HEK293T (cell line): ENCODE measurements around the gene ITSN2.

ENCODE experiments used
- CTCF ChIA-PET: fragments of 350-600 bp; formaldehyde crosslinking; extraction: SDS; loops from one replicate; lab custom pipeline; 2021; ENCODE audit warnings: antibody characterized with exemption, inconsistent platforms; lab: Yijun Ruan, JAX
- POLR2A ChIA-PET: fragments of 350-600 bp; formaldehyde crosslinking; extraction: SDS; loops from one replicate; lab custom pipeline; 2020; ENCODE audit warnings: antibody characterized with exemption, inconsistent platforms; lab: Yijun Ruan, JAX
- DNase-seq: peaks from one replicate; pipeline ENCODE4 v3.0.0; 2012; ENCODE audit warnings: mixed read lengths; ENCODE audit errors: extremely low spot score
- ARNT ChIP-seq: fragments of 450-650 bp; IDR thresholded peaks from 2 replicates; pipeline ENCODE4 v1.6.1; 2017; ENCODE audit warnings: mild to moderate bottlenecking
- BHLHE40 ChIP-seq: fragments of 450-650 bp; IDR thresholded peaks from 2 replicates; pipeline ENCODE4 v1.6.1; 2016; ENCODE audit warnings: mild to moderate bottlenecking, moderate library complexity, borderline replicate concordance
- CTBP1 ChIP-seq: fragments of 450-650 bp; IDR thresholded peaks from 2 replicates; pipeline ENCODE4 v1.6.1; 2016; ENCODE audit warnings: borderline replicate concordance
- ELF4 ChIP-seq: fragments of 450-650 bp; IDR thresholded peaks from 2 replicates; pipeline ENCODE4 v1.6.1; 2017; ENCODE audit warnings: antibody characterized with exemption
- FOXA1 ChIP-seq: fragments of 450-650 bp; IDR thresholded peaks from 2 replicates; pipeline ENCODE4 v1.6.1; 2016; ENCODE audit warnings: mild to moderate bottlenecking
- FOXK2 ChIP-seq: fragments of 450-650 bp; IDR thresholded peaks from 2 replicates; pipeline ENCODE4 v1.6.1; 2016; ENCODE audit warnings: mild to moderate bottlenecking
- FOXM1 ChIP-seq: fragments of 450-650 bp; IDR thresholded peaks from 2 replicates; pipeline ENCODE4 v1.6.1; 2017; ENCODE audit warnings: mild to moderate bottlenecking, borderline replicate concordance
- HDGF ChIP-seq: fragments of 450-650 bp; IDR thresholded peaks from 2 replicates; pipeline ENCODE4 v1.6.1; 2017; ENCODE audit warnings: antibody characterized with exemption, borderline replicate concordance
- L3MBTL2 ChIP-seq: fragments of 450-650 bp; conservative IDR thresholded peaks from 2 replicates; pipeline ENCODE4 v1.6.1; 2016; ENCODE audit warnings: mild to moderate bottlenecking
- LEF1 ChIP-seq: fragments of 450-650 bp; IDR thresholded peaks from 2 replicates; pipeline ENCODE4 v1.6.1; 2017; ENCODE audit warnings: mild to moderate bottlenecking, borderline replicate concordance
- NFRKB ChIP-seq: fragments of 450-650 bp; IDR thresholded peaks from 2 replicates; pipeline ENCODE4 v1.6.1; 2016; ENCODE audit warnings: mild to moderate bottlenecking, moderate library complexity
- PKNOX1 ChIP-seq: fragments of 450-650 bp; IDR thresholded peaks from 2 replicates; pipeline ENCODE4 v1.6.1; 2016
- SP1 ChIP-seq: fragments of 450-650 bp; IDR thresholded peaks from 2 replicates; pipeline ENCODE4 v1.6.1; 2017
- SUZ12 ChIP-seq: fragments of 450-650 bp; IDR thresholded peaks from 2 replicates; pipeline ENCODE4 v1.6.1; 2016; ENCODE audit warnings: mild to moderate bottlenecking
- TARDBP ChIP-seq: fragments of 450-650 bp; IDR thresholded peaks from 2 replicates; pipeline ENCODE4 v1.6.1; 2016
- ZNF384 ChIP-seq: fragments of 450-650 bp; IDR thresholded peaks from 2 replicates; pipeline ENCODE4 v1.6.1; 2016

Gene ITSN2

GRCh38 chr2:24253303-24253919 is 106.9 kb downstream of the ITSN2 start:
- TF ChIP-seq CTBP1 (no peak), PKNOX1 (no peak), LEF1 (no peak), ZNF384 (no peak), ARNT (no peak), L3MBTL2 (no peak), FOXK2 (no peak), FOXA1 (no peak), SP1 (no peak), TARDBP (no peak), ELF4 (no peak), SUZ12 (no peak), FOXM1 (no peak), NFRKB (no peak)
- ChIA-PET POLR2A (no interaction called here), CTCF (no interaction called here)
- no peak for DNase-seq

GRCh38 chr2:24247592-24247991 is 112.7 kb downstream of the ITSN2 start:
- no peak for TF ChIP-seq CTBP1
- no peak for TF ChIP-seq NFRKB
- TF ChIP-seq BHLHE40, result no peak
- TF ChIP-seq FOXM1, result no peak
- no peak for TF ChIP-seq FOXA1
- TF ChIP-seq L3MBTL2, result no peak
- no peak for TF ChIP-seq ZNF384
- TF ChIP-seq LEF1, result no peak
- TF ChIP-seq ELF4, result no peak
- no peak for TF ChIP-seq PKNOX1
- TF ChIP-seq ARNT, result no peak
- TF ChIP-seq TARDBP, result no peak
- no peak for TF ChIP-seq FOXK2
- TF ChIP-seq SP1, result no peak
- no peak for TF ChIP-seq HDGF
- TF ChIP-seq SUZ12, result no peak
- DNase-seq, result no peak
- ChIA-PET CTCF (no interaction called here), POLR2A (no interaction called here)

GRCh38 chr2:24247164-24247563 is 113.2 kb downstream of the ITSN2 start:
- no peak for DNase-seq
- TF ChIP-seq PKNOX1, result no peak
- no peak for TF ChIP-seq HDGF
- TF ChIP-seq ZNF384, result no peak
- no peak for TF ChIP-seq CTBP1
- no peak for TF ChIP-seq ARNT
- TF ChIP-seq FOXK2, result no peak
- no peak for TF ChIP-seq ELF4
- TF ChIP-seq LEF1, result no peak
- TF ChIP-seq SP1, result no peak
- TF ChIP-seq TARDBP, result no peak
- TF ChIP-seq NFRKB, result no peak
- no peak for TF ChIP-seq SUZ12
- TF ChIP-seq L3MBTL2, result no peak
- TF ChIP-seq FOXM1, result no peak
- no peak for TF ChIP-seq BHLHE40
- TF ChIP-seq FOXA1, result no peak
- ChIA-PET CTCF (no interaction called here), POLR2A (no interaction called here)

- ChIA-PET CTCF (no interaction called here), POLR2A (no interaction called here)
- DNase-seq, result no peak
- TF ChIP-seq FOXA1, result no peak
- TF ChIP-seq FOXK2, result no peak
- TF ChIP-seq CTBP1, result no peak
- TF ChIP-seq PKNOX1, result no peak
- no peak for TF ChIP-seq L3MBTL2
- no peak for TF ChIP-seq TARDBP
- TF ChIP-seq FOXM1, result no peak
- TF ChIP-seq LEF1, result no peak
Measured at GRCh38 chr2:24245986-24246776, 114.2 kb downstream of the ITSN2 start.

- no peak for DNase-seq
- ChIA-PET POLR2A (no interaction called here), CTCF (no interaction called here)
- no peak for TF ChIP-seq SUZ12
- TF ChIP-seq TARDBP, result no peak
- no peak for TF ChIP-seq ZNF384
- no peak for TF ChIP-seq BHLHE40
- TF ChIP-seq CTBP1, result no peak
- TF ChIP-seq HDGF, result no peak
- TF ChIP-seq LEF1, result no peak
- no peak for TF ChIP-seq NFRKB
- no peak for TF ChIP-seq L3MBTL2
- TF ChIP-seq ARNT, result no peak
- TF ChIP-seq FOXA1, result no peak
- TF ChIP-seq ELF4, result no peak
- no peak for TF ChIP-seq FOXK2
- TF ChIP-seq SP1, result no peak
- TF ChIP-seq FOXM1, result no peak
- no peak for TF ChIP-seq PKNOX1
Measured at GRCh38 chr2:24241528-24241927, 118.8 kb downstream of the ITSN2 start.
